ENCODE data around the gene IL3RA.
"Not testable (repeated sequence)": the region's sequence is repeated elsewhere in the genome, so short reads cannot be mapped to it uniquely, and the experiment has no call there.

The IL3RA gene

DNA sequence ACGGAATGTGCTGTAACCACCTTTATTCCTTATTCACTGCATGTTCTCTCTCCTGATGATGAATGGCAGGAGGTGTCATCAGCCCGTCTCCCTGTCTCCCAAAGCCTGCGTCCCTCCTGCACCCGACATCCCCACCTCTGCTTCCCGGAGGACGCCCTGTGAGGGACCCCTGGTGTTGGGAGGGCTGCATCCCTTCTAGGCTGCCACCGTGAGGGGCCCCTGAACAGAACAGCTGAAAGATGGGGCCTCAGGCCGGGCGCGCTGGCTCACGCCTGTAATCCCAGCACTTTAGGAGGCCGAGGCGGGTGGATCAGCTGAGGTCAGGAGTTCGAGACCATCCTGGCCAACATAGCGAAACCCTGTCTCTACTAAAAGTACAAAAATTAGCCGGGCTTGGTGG, 89.7 kb downstream of the IL3RA start:
- not testable (repeated sequence) for FAIRE-seq

DNA sequence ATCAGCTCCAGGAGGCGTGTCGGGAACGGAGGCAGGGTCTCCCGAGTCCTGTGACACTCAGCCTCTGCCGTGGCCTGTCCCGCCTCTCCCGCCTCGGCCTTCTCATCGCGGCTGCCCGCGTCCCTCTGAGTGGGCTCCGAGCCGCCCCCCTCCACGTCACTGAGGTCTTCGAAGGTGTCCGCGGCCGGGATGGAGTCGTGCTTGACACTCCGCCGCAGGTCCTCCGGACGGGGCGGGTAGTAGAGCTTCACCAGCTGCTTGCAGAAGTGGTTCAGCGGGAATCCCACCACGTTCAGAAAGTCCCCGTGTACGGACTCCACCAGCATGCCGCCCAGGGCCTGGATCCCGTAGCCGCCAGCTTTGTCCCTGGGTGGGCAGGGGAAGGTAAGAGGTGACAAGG, 91.2 kb downstream of the IL3RA start:
- no peak for FAIRE-seq

DNA sequence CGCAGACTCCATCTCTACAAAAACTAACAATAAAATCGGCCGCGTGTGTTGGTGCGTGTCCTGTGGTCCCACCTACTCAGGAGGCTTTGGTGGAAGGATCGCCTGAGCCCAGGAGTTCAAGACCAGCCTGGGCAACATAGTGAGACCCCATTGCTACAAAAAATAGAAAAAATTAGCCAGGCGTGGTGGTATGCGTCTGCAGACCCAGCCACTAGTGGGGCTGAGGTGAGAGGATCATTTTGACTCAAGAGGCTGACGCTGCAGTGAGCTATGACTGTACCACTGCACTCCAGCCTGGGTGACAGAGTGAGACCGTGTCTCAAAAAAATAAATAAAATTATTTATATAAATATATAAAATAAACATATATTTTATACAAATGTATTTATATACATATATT, 93.9 kb downstream of the IL3RA start:
- no peak for FAIRE-seq
